ENCODE measurements around the gene PMEL.
"Not testable (repeated sequence)": the region's sequence is repeated elsewhere in the genome, so short reads cannot be mapped to it uniquely, and the experiment has no call there.

Gene PMEL

DNA sequence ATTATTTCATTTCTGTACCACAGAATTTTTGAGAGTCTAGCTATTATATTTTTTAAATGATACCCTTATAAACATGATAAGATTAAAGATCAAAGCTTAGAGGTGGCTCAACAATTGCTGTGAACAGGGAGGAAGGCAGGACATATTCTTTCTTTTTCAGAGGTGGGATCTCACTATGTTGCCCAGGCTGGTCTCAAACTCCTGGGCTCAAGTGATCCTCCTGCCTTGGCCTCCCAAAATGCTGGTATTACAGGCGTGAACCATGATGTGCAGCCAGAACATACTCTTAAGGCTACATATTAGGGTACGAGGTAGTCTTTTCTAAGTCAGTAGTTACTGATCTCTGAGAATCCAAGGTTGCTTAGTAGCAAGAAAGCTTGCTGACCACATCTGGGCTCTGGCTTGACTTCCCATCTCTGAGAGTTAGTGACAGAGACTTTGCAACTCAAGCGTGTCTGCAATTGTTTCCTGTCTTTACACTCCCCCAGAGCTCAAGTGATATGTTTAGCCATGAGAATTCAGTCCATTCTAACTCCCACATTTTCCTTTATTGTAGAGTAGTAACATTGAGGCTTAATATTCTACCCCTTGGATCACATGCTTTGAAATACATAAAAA lies 16.6 kb upstream of the PMEL start:
- no peak for DNase-seq

DNA sequence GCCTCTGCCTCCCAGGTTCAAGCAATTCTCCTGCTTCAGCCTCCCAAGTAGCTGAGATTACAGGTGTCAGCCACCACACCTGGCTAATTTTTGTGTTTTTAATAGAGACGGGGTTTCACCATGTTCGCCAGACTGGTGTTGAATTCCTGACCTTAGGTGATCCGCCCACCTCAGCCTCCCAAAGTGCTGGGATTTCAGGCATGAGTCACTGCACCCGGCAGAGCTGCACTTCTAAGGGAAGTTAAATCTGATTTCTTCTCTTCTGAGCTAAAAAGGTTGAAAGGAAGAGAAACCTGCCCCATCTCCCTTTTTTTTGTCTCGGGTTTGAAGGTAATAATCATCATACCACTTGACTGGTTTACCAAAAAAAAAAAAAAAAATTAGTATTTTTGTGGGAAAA lies 16.0 kb upstream of the PMEL start:
- DNase-seq: not testable (repeated sequence)

DNA sequence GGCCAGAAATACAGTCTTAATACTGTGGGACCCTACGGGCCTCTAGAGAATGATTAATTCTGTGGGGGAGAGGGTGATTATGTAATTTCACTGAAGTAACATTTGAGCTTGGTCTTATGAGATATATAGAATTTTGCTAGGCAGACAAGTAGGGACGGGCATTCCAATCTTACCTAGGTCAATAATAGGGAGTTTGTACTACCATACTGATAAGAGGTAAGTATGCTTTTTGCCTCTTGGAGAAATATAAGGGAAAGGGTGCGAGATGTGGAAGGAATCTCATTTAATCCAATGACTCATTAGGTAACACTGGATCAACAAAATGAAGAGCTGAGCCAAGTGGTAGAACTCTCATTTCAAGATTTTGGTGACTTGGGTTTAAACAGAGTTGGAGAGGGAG lies 13.2 kb upstream of the PMEL start:
- DNase-seq: no peak

DNA sequence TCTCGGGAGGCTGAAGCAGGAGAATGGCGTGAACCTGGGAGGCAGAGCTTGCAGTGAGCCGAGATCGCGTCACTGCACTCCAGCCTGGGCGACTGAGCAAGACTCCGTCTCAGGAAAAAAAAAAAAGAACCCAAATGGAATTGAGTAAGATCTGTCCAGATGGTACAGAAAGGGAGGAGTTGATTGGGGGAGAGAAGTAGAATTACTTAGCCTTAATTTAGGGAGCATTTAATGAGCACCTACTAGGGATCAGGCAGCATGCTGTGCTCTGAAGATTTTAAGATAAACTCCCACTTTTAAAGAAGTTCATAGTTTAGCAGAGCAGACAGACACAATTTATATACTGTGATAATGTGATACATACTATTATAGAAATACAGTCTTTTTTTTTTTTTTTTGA lies 12.6 kb upstream of the PMEL start:
- no peak for DNase-seq

DNA sequence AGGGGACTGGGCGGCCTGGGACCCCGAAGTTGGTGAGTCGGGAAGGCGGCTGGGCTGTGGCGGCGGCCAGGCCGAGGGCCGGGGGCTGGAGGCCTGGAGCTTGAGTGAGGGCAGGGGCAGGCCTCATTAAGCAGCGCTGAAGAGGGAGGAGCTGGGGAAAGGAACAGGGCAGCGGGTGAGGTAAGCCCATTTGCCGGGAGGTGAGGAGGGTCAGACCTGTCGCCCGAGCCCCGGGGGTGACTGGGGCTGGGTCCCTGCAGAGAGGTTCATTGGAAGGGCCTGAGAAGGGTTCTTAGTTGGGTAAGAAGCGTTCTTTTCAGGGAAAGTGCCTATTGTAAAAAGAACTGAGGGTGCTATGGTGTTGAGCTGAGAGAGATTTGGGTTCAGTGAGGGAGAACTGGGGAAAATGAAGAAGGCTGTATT lies 8.5 kb upstream of the PMEL start:
- peak; percentile 54 for DNase-seq

DNA sequence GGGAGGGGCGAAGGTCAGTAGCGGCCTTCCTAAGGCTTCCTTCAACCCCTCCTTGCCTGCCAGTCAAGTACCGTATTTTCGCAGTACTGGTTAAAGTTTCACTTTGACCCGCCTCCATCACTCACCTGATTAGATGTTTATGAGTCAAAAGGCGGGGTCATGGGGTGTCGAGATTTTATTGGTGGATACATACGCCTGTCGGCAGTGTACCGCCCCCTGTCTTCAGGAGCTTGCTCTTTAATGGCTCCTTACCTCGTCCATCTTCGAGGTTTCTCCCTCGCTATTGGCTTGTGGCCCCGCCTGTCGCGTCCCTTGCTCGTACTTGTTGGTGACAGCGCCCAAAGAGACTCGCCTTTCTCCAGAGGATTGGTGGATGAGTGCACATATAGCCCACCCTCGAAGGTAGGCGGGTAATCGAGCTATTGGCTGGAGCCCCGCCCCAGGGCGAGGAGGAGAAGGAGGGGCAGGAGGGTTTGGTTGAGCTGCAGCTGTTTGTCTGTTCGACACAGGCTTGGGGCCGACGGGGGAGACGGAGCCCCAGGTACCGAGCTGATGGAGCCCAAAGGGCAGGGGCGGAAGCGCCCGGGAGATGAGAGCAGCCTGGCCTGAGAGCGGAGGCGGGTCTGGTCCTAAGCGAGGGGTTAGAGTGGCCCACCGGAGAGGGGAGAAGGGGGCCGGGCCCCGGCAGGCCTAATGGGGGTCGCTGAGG lies 7.9 kb upstream of the PMEL start, which contains the start of gene RAB5B:
RAB5B (plus strand) TSS at position 480 of the 709 bp plus-strand sequence. CDS start 12,883 bp downstream, outside the sequence.
- peak; percentile 99 for DNase-seq

DNA sequence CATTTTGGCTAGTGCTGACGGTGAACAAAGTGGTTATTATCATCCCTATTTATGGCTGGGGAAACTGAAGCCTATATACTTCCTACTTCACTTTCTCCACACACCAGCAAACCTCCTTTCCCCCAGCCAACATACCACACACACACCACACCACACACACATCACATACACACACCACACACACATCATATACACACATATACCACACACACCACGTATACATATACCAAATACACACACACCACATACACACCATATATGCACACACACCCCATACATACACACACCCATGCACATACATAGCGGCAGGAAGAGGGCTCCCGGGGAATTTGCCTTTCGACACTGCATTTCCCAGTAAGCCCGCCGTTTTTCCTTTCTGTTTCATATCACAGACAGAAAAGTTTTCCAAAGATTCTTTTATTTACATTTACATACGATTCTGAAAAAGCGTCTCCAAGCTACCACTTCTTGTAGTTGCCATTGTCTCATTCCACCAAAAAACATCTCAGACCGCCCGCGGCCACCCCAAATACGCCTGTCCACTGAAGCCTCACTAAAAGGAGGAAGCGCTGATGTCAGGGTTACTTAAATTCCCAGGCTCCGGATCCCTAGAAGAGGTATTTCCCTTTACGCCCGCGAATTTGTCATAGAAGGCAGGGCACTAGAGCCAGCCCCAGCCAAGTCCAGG lies 7.2 kb upstream of the PMEL start:
- no peak for DNase-seq

DNA sequence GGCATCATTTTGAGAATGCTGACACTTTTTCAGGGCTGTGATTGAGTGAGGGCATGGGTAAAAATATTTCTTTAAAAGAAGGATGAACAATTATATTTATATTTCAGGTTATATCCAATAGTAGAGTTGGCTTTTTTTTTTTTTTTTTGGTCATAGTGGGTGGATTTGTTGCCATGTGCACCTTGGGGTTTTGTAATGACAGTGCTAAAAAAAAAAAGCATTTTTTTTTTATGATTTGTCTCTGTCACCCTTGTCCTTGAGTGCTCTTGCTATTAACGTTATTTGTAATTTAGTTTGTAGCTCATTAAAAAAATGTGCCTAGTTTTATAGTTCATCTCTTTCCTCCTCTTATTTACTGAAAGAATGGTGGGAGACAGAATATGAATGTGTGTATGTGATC lies 6.6 kb upstream of the PMEL start:
- no peak for DNase-seq

DNA sequence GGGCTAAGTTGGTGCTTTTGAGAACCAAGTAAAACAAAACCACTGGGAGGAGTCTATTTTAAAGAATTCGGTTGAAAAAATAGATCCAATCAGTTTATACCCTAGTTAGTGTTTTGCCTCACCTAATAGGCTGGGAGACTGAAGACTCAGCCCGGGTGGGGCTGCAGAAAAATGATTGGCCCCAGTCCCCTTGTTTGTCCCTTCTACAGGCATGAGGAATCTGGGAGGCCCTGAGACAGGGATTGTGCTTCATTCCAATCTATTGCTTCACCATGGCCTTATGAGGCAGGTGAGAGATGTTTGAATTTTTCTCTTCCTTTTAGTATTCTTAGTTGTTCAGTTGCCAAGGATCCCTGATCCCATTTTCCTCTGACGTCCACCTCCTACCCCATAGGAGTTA lies 6.2 kb upstream of the PMEL start:
- DNase-seq: no peak

DNA sequence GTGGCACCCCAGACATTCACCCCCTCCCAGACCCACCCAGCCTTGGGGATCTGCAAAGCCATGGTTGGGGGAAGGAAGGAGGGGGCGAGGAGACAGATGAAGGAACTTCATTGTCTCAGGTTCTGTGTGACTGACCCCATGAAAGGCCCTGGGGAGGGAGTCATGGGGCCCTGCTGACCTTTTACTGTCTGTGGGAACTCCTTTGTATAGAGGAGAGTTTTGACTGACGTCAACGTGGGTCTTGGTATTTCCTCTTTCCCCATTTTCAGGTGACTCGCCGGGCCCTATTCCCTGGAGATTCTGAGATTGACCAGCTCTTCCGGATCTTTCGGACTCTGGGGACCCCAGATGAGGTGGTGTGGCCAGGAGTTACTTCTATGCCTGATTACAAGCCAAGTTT lies 4.9 kb upstream of the PMEL start:
- DNase-seq: no peak

DNA sequence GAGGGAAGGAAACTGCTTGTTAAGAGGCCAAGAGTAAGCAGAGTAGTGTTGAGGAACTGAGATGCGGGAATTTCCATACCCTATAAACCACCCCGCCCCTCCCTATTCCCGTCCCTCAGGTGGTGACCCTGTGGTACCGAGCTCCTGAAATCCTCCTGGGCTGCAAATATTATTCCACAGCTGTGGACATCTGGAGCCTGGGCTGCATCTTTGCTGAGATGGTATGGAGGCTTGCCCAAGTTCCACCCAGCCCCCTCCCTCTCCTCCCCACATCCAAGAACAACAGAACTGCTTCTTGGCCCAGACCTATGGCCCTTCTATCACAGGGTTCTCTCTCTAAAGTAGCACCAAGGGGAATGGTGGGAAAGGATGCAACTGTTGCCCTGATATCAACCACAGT lies 3.5 kb upstream of the PMEL start:
- no peak for DNase-seq

DNA sequence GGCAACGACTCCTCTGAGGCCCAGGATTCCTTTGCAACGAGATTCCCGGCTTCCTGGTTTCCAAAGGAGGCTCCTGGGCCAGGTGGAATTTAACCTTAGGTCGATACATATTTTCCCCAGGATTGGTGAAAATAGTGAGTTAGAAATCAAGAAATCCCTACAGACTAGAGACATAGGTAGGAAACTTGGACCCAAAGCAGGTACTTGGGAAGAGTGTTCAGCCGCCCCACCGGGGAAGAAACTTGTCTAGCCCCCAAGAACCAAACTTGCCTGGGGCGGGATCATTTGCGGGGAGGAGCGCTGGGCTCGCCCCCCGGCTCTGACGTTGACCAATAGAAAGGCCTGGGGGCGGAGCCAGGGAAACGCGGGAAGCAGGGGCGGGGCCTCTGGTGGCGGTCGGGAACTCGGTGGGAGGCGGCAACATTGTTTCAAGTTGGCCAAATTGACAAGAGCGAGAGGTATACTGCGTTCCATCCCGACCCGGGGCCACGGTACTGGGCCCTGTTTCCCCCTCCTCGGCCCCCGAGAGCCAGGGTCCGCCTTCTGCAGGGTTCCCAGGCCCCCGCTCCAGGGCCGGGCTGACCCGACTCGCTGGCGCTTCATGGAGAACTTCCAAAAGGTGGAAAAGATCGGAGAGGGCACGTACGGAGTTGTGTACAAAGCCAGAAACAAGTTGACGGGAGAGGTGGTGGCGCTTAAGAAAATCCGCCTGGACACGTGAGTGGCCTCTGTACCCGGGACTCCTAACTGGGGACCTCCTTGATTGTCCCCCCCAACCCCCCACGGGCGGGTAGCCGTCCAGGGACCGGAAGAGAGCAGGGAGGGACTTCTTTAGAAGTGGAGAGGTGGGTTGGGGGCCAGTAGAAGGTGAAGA lies 803 bp upstream of the PMEL start, which contains the start of gene CDK2:
CDK2 (plus strand) TSS at position 423 of the 874 bp plus-strand sequence; CDS start at position 602, 179 bp downstream.
- peak; percentile 97 for DNase-seq

DNA sequence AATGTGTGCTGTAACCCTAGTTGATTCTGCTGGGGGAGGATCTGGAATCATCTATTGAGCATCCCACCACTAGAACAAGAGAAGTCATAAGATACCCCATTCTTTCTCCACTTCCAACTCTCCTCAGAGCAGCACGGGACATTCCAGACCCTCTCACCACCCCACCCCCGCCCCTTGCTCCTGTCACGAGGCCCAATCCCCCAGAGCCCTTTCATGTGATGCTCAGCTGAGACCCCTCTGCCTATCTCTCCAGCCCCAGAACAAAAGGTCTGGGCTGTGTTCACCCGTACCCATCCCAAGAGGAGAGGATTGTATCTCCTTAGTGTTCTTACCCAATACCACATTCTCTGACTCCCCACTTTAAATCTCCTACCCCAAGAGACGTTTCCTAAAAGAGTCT lies 602 bp downstream of the PMEL start:
- no peak for DNase-seq

DNA sequence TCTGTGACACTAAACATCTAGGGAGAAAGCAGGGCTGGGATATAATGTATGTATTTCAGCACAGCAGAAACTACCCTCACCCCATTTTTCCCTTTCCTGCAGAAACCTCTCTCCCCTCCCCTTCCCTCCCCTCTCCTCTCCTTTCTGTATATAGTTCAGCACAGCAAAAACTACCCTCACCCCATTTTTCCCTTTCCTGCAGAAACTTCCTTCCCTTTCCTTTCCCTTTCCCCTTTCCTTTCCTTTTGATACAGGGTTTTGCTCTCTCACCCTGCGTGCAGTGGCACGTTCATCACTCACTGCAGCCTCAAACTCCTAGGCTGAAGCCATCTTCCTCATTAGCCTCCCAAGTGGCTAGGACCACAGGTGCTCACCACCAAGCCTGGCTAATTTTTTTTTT lies 2.1 kb downstream of the PMEL start:
- DNase-seq: no peak

DNA sequence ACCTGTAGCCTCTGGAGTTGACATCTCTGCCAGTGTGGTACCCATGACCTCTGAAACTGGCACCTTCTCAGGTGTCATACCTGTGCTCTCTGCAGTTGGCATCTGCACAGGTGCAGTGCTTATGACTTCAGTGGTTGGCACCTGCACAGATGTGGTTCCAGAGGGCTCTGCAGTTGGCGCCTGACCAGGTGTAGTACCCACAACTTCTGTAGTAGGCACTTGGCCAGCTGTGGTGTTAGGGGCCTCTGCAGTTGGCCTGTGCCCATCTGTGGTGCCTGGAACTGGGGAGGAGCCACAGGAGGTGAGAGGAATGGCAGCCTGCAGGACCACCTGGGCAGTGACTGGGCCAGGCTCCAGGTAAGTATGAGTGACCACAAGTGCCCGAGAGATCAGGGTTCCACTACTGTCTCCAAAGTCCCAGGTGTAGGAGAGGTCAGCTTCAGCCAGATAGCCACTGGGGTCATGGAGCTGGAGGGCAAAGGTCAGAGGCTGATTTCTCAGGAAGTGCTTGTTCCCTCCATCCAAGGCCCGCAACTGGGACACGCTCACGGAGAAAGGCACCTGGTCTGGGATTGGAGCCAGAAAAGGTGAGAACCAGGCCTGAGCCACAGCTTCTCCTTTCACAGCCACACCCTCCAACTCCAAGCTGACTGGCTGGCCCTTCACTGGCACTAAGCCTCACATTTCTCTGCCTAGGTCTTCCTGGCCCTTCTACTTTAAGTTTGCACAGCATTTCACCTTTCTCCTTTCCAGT lies 8.6 kb downstream of the PMEL start:
- no peak for DNase-seq

DNA sequence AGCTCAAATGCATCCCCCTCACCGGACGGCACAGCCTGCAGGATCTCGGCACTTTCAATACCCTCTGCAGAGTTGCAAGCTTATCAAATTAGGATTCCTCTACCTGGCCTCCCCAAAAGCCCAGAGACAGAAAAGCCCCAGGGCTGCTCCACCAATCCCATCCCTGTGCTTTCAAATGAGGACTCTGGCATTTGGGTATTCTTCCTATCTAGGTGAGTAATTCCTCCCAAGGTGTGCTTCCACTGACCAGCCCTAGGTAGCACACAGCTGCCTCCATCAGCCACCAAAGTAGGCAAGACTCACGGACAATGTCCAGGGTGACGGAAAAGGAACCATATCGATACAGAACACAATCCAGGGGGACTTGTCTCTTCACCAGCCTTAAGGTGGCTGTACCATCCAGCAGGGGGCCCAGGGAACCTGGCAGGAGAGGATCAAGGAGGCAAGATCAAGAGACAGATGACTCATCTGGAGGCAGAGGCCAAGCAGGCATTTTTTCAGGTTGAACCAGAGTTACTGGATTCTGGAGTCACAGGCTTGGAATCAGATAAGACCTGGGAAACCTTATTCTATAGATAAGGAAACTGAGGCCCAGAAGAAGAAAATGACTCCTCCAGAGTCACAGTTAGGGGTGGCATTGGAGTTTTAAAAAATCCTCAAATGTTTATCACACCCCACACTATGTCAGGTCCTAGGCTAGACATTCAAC lies 9.9 kb downstream of the PMEL start:
- peak; percentile 66 for DNase-seq

DNA sequence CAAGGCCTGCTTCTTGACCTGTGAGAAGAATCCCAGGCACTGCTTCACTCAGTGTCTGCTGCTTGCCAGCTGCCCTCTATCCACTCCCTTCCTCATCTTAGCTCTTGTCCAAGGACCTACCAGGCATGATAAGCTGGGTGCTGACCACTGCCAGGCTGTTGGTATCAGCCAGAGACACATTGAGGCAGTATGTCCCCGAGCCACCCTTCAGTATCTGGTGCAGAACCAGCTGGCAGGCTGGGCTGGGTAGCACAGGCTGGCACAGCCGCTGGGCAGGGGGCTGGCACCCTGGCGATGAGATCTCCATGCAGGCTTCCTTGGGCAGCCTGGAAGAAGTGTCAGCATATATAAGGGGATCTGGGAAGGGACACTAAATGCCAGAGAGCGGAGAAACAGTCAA lies 10.5 kb downstream of the PMEL start:
- DNase-seq: no peak

DNA sequence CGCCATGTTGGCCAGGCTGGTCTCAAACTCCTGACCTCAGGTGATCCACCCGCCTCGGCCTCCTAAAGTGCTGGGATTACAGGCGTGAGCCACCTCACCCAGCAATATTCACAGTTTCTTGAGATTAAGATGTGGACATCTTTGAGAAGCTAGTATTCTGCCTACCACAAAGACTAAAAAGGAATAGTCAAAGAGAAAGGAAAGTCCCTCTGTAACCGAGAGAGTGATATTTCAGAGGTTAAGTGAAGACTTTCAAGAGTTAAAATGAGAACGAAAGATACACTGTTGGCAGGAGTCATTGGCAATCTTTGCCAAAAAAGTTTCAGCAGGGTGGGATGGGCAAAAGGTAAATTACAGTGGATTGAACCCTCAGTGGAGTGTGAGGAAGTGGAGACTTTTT lies 19.3 kb downstream of the PMEL start:
- no peak for DNase-seq

DNA sequence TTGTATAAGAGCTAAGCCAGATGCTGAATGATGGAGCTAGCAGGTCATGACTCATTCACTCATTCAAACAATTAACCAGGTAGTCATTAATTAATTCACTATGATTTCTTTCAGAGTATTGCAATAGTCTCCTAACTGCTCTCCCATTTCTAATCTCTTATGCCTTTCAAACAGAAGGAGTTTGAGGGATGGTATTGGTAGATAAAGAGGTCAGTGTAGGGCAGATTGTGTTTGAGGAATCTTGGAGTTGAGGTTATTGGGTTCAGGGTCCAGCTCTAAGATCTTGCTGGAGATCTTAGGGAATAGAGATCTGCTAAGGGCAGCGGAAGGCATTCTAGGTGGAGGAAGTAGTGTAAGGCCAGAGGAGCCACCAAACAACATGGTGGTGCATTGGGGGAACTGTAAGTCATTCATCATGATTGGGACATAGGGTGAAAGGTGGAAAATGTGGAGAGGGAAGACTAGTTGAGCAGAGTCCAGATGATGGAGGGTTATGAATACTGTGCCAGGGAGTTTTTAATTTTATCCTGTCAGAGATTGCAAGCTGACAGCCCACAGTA lies 23.2 kb downstream of the PMEL start:
- DNase-seq: no peak

DNA sequence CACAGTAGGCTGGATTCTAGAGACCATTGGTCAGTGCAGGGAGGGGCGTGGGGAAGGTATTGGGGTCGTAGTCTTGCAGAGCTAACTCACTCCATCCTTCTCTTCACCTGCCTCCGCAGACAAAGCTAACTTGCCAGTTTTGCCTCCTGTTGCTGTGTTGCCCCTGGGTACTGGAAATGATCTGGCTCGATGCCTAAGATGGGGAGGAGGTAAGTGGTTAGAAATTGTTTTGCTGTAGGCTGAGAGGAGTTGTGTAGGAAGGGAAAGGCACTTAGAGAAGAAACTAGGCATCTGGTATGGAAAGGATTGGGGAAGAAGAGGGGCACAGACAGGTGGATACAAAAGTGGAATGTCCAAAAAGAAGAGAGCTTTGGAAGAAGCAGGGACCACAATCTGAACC lies 23.8 kb downstream of the PMEL start:
- no peak for DNase-seq

DNA sequence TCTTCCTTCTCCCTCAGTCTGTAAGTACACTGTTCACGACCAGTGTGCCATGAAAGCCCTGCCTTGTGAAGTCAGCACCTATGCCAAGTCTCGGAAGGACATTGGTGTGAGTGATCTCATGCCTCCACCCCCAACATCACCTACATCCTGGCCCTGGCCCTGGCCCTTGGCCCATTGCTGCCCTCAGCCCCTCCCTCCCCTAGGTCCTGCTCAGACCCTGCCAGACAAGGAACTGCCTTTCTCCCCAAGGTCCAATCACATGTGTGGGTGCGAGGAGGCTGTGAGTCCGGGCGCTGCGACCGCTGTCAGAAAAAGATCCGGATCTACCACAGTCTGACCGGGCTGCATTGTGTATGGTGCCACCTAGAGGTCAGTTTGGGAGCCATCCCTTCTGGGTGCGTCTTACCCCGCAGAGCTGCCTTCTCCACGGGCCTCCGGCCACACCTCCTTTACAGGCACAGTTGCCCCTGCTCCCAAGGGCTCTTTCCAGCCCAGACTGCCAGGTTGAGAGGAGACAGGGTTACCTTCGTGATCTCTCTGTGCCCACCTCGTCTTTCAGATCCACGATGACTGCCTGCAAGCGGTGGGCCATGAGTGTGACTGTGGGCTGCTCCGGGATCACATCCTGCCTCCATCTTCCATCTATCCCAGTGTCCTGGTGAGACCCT lies 25.6 kb downstream of the PMEL start:
- DNase-seq: peak; percentile 88
